Measurements from ENCODE around the gene NFAT5. TPM values are rescaled to one million over a fixed set of nuclear protein-coding genes. Genes with fewer than 3 reads are reported as not detected.

NFAT5 gene
- total and polyA plus RNA-seq, 3 donors from 2014 or later, result 20.5 to 101 (median 72.4) TPM

GRCh38 chr16:69699915-69700314 is 134.1 kb downstream of the NFAT5 start:
- no peak for DNase-seq
- intact Hi-C loops (cut with DNase I; ENCODE audit: low total_unique reads), result no loop called here
- H3K27me3 ChIP-seq, result no peaks in the 10 kb centered on the region

GRCh38 chr16:69701452-69701851 is 135.7 kb downstream of the NFAT5 start:
- H3K27me3 ChIP-seq, result no peaks in the 10 kb centered on the region
- H3K36me3 ChIP-seq (ENCODE audit: low read depth, missing control alignments), result no peaks in the 10 kb centered on the region
- DNase-seq, result no peak
- TF ChIP-seq CTCF (IDR thresholded peaks at IDR 0.05) (no peak), POLR2A (IDR thresholded peaks at IDR 0.05) (no peak)
- no peaks in the 10 kb centered on the region for H3K4me1 ChIP-seq
- intact Hi-C loops (cut with DNase I; ENCODE audit: low total_unique reads), result no loop called here
- no peaks in the 10 kb centered on the region for H3K9me3 ChIP-seq
- H3K4me3 ChIP-seq, result no peak overlapping the region
- H3K27ac ChIP-seq, result no peak overlapping the region

More at GRCh38 chr16:69699915-69700314, 134.1 kb downstream of the NFAT5 start:
- TF ChIP-seq CTCF (IDR thresholded peaks at IDR 0.05) (no peak), POLR2A (IDR thresholded peaks at IDR 0.05) (no peak)
- Histone ChIP-seq H3K27ac (no peak overlapping the region), H3K4me1 (no peaks in the 10 kb centered on the region), H3K4me3 (no peak overlapping the region), H3K36me3 (ENCODE audit: low read depth, missing control alignments) (no peaks in the 10 kb centered on the region), H3K9me3 (no peaks in the 10 kb centered on the region)
- 94 to 100% methylated on average over 1 of the region's 1 CpG for WGBS, 2 donors

- Histone ChIP-seq H3K4me1 (no peaks in the 10 kb centered on the region), H3K4me3 (no peak overlapping the region), H3K27ac (no peak overlapping the region), H3K27me3 (no peaks in the 10 kb centered on the region), H3K36me3 (ENCODE audit: low read depth, missing control alignments) (no peaks in the 10 kb centered on the region), H3K9me3 (no peaks in the 10 kb centered on the region)
- TF ChIP-seq CTCF (IDR thresholded peaks at IDR 0.05) (no peak), POLR2A (IDR thresholded peaks at IDR 0.05) (no peak)
- DNase-seq, result no peak
- WGBS, 2 donors, result 91 to 100% methylated on average over 2 of the region's 2 CpGs
- intact Hi-C loops (cut with DNase I; ENCODE audit: low total_unique reads), result no loop called here
These were observed 136.1 kb downstream of the NFAT5 start for GRCh38 chr16:69701866-69702265.

GRCh38 chr16:69703638-69704037 is 137.9 kb downstream of the NFAT5 start:
- no peaks in the 10 kb centered on the region for H3K36me3 ChIP-seq (ENCODE audit: low read depth, missing control alignments)
- no peak for DNase-seq
- H3K27ac ChIP-seq, result no peak overlapping the region
- no peaks in the 10 kb centered on the region for H3K4me1 ChIP-seq
- H3K9me3 ChIP-seq, result no peaks in the 10 kb centered on the region
- H3K27me3 ChIP-seq, result no peaks in the 10 kb centered on the region
- H3K4me3 ChIP-seq, result no peak overlapping the region
- 85 to 91% methylated on average over 2 of the region's 2 CpGs for WGBS, 2 donors
- intact Hi-C loops (cut with DNase I; ENCODE audit: low total_unique reads), result no loop called here
- TF ChIP-seq POLR2A (IDR thresholded peaks at IDR 0.05) (no peak), CTCF (IDR thresholded peaks at IDR 0.05) (no peak)

- H3K4me1 ChIP-seq, result no peaks in the 10 kb centered on the region
- H3K36me3 ChIP-seq (ENCODE audit: low read depth, missing control alignments), result no peaks in the 10 kb centered on the region
- no peaks in the 10 kb centered on the region for H3K27me3 ChIP-seq
- no peaks in the 10 kb centered on the region for H3K9me3 ChIP-seq
- WGBS, 2 donors, result 73 to 86% methylated on average over 1 of the region's 1 CpG
- no peak for DNase-seq
- no peak for TF ChIP-seq CTCF (IDR thresholded peaks at IDR 0.05)
- TF ChIP-seq POLR2A (IDR thresholded peaks at IDR 0.05), result no peak
- no peak overlapping the region for H3K27ac ChIP-seq
- intact Hi-C loops (cut with DNase I; ENCODE audit: low total_unique reads), result no loop called here
- no peak overlapping the region for H3K4me3 ChIP-seq
These were observed 140.6 kb downstream of the NFAT5 start for GRCh38 chr16:69706256-69706974.

All from testis (tissue), 3 donors.